Body of pancreas (tissue), 4 donors: ENCODE data around the gene CCDC8.

Experiments
- POLR2A ChIP-seq, 3 donors: fragments of 450-650 bp; IDR thresholded peaks; one replicate each; pipeline ENCODE4 v1.6.1; 2016; ENCODE audit warnings: antibody characterized with exemption in 3 of 3, mild to moderate bottlenecking in 2 of 3
- TF ChIP-seq, protein P1 (sequence below), 7 experiments: fragments of 450-650 bp in 4 of 7; fragments of 200-600 bp in 3 of 7; sonication (generic) in 3 of 7; IDR thresholded peaks; one replicate each; pipeline ENCODE4 v1.5.1; 2016 to 2019; ENCODE audit warnings: antibody characterized with exemption in 7 of 7

DNA sequence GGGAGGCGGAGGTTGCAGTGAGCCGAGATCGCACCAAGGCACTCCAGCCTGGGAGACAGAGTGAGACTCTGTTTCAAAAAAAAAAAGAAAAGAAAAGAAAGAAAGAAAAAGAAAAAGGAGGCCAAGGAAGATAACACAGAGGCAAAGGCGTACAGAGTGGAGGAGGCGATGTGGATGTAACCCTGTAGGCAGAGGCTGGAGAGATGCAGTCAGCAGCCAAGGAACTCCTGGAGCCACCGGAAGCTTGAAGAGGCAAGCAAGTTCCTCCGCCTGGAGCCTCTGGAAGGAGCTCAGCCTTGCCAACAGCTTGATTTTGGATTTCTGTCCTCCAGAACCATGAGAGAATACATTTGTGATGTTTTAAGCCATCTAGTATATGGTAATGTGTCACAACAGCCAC, 6.7 kb upstream of the CCDC8 start:
- TF ChIP-seq, protein P1, sequence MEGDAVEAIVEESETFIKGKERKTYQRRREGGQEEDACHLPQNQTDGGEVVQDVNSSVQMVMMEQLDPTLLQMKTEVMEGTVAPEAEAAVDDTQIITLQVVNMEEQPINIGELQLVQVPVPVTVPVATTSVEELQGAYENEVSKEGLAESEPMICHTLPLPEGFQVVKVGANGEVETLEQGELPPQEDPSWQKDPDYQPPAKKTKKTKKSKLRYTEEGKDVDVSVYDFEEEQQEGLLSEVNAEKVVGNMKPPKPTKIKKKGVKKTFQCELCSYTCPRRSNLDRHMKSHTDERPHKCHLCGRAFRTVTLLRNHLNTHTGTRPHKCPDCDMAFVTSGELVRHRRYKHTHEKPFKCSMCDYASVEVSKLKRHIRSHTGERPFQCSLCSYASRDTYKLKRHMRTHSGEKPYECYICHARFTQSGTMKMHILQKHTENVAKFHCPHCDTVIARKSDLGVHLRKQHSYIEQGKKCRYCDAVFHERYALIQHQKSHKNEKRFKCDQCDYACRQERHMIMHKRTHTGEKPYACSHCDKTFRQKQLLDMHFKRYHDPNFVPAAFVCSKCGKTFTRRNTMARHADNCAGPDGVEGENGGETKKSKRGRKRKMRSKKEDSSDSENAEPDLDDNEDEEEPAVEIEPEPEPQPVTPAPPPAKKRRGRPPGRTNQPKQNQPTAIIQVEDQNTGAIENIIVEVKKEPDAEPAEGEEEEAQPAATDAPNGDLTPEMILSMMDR (IDR thresholded peaks at IDR 0.05), result no peak
- no peak for TF ChIP-seq POLR2A (IDR thresholded peaks at IDR 0.05)
